Anterior cingulate cortex (tissue), 58 donors: ENCODE data around the gene REEP2.
"Not testable (repeated sequence)": the region's sequence is repeated elsewhere in the genome, so short reads cannot be mapped to it uniquely, and the experiment has no call there.

Source experiments
- DNase-seq, 58 donors: peaks; one replicate each; lab custom pipeline; 2025; lab: John Stamatoyannopoulos, UW

Gene REEP2

GRCh38 chr5:138465261-138466124 lies 26.6 kb downstream of the REEP2 start, which contains the start of gene EGR1:
Gene EGR1, plus strand, starts transcription at chr5:138465479. Its CDS starts 283 bp downstream, at chr5:138465762.
- DNase-seq, result peak; percentile 89 to 100 (median 98)

- peak in 4 of 58 donors; percentile 30 to 78 (median 46) for DNase-seq
These were observed 27.5 kb downstream of the REEP2 start for GRCh38 chr5:138466125-138466899.

DNA sequence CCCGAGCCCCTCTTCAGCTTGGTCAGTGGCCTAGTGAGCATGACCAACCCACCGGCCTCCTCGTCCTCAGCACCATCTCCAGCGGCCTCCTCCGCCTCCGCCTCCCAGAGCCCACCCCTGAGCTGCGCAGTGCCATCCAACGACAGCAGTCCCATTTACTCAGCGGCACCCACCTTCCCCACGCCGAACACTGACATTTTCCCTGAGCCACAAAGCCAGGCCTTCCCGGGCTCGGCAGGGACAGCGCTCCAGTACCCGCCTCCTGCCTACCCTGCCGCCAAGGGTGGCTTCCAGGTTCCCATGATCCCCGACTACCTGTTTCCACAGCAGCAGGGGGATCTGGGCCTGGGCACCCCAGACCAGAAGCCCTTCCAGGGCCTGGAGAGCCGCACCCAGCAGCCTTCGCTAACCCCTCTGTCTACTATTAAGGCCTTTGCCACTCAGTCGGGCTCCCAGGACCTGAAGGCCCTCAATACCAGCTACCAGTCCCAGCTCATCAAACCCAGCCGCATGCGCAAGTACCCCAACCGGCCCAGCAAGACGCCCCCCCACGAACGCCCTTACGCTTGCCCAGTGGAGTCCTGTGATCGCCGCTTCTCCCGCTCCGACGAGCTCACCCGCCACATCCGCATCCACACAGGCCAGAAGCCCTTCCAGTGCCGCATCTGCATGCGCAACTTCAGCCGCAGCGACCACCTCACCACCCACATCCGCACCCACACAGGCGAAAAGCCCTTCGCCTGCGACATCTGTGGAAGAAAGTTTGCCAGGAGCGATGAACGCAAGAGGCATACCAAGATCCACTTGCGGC lies 28.2 kb downstream of the REEP2 start:
- no peak for DNase-seq

GRCh38 chr5:138467711-138468132 lies 28.9 kb downstream of the REEP2 start:
- DNase-seq, result no peak

DNA sequence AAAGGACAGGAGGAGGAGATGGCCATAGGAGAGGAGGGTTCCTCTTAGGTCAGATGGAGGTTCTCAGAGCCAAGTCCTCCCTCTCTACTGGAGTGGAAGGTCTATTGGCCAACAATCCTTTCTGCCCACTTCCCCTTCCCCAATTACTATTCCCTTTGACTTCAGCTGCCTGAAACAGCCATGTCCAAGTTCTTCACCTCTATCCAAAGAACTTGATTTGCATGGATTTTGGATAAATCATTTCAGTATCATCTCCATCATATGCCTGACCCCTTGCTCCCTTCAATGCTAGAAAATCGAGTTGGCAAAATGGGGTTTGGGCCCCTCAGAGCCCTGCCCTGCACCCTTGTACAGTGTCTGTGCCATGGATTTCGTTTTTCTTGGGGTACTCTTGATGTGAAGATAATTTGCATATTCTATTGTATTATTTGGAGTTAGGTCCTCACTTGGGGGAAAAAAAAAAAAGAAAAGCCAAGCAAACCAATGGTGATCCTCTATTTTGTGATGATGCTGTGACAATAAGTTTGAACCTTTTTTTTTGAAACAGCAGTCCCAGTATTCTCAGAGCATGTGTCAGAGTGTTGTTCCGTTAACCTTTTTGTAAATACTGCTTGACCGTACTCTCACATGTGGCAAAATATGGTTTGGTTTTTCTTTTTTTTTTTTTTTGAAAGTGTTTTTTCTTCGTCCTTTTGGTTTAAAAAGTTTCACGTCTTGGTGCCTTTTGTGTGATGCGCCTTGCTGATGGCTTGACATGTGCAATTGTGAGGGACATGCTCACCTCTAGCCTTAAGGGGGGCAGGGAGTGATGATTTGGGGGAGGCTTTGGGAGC lies 29.5 kb downstream of the REEP2 start:
- no peak for DNase-seq

DNA sequence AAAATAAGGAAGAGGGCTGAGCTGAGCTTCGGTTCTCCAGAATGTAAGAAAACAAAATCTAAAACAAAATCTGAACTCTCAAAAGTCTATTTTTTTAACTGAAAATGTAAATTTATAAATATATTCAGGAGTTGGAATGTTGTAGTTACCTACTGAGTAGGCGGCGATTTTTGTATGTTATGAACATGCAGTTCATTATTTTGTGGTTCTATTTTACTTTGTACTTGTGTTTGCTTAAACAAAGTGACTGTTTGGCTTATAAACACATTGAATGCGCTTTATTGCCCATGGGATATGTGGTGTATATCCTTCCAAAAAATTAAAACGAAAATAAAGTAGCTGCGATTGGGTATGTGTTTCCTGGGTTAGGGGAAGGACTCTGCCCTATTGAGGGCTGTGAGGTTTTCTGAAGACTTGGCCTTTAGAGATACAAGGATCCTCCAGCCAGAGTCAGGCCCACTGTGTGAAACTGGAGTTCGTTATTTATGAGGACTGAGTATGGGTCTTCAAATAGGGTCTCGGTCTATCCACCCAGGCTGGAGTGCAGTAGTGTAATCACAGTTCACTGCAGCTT lies 30.2 kb downstream of the REEP2 start:
- no peak for DNase-seq

DNA sequence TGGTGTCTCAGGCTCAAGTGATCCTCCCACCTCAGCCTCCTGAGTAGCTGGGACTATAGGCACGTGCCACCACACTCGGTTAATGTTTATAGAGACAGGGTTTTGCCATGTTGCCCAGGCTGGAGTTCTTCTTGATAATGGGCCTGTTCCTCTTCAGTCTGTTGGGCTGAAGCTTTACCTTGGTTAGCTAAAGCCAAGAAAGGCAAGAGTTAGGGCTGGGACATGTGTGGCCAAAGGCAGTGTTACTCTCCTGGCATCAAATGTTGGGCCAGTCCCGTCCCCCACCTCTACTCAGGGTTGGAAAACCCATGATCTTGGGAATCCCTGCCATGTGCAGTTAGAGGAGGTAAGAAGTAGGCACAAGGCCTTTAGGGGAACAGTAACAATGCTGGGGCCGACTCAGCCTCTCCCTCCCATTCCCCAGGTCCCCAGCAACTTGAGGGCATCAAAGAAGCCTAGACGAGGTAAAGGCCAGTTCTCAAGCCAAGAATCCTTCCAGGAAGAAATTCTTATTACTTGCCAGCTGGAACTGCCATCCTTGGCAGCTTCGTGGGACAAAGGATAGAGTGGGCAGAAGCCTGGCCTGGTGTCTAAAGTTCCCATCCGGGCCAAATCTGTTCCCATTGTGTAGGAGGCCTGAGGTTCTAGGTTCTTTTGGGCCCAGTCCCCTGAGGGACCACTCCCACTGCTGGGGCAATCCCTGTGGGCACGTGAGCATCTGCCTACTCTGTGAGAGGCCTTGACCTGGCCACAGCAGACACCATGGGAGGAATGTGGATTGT lies 30.9 kb downstream of the REEP2 start:
- DNase-seq, result no peak

GRCh38 chr5:138470322-138471051 lies 31.6 kb downstream of the REEP2 start:
- no peak for DNase-seq

- no peak for DNase-seq
These were observed 32.1 kb downstream of the REEP2 start for GRCh38 chr5:138471052-138471361.

DNA sequence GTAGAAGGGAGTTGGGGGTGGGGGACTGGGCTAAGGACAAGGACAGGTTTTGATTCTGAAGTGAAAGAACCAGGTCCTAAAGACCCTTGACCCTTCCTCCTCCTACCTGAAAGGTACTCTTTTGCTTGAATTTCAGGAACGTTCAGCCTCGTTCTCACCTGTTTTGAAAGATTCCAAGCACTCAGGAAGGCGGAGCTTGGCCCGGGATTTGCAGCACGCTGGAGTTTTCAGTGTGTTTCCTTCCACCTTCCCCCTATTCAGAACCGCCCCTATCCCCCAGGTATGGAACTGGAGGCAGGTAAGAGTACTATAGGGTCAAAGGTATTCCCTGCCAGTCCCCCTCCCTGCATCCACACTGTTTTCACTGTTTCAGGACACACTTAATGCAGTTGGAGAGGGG lies 33.5 kb downstream of the REEP2 start:
- no peak for DNase-seq

DNA sequence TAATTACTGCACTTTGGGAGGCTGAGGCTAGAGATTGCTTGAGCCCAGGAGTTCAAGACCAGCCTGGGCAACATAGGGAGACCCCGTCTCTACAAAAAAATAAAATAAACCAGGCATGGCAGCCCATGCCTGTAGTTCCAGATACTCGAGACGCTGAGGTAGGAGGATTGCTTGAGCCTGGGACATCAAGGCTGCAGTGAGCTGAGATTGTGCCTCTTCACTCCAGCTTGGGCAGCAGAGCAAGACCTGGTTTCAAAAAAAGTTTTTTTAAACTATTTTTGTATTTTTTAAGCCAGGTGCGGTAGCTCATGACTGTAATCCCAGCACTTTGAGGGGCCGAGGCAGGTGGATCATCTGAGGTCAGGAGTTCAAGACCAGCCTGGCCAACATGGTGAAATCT lies 34.3 kb downstream of the REEP2 start:
- not testable (repeated sequence) for DNase-seq

DNA sequence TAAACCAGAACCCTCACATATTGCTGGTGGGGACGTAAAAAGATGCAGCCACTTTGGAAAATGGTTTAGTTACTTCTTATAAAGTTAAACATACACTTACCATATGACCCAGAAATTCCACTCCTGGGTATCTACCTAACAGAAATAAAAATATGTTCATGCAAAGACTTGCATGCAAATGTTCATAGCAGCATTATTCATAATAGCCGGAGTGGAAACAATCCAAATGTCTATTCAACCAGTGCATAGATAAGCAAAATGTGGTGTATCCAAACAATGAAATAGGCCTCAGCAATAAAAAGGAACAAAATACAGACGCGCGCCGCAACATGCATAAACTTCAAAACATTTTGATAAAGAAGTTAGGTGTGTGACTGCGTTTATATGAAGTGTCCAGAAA lies 38.1 kb downstream of the REEP2 start:
- DNase-seq, result no peak

DNA sequence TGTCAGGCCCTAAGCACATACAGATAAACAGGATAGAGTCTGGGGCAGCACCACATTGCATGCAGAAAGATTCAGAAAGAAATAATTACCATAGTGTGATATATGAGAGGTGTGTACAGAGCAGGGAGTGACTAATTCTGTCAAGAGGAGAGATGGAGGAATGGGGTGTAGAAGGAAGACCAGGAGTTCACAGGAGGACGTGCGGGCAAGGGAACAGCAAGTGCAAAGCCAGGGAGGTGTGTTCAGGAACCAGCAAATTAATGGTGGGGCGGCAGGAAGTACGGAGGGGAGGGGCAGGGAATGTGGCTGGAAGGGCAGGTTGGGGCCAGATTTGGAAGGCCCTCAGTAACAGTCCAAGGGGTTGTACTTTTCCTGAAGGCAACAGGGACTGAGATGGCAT lies 43.8 kb downstream of the REEP2 start:
- DNase-seq, result no peak

- DNase-seq, result no peak
These were observed 49.7 kb downstream of the REEP2 start for GRCh38 chr5:138488481-138488945.

DNA sequence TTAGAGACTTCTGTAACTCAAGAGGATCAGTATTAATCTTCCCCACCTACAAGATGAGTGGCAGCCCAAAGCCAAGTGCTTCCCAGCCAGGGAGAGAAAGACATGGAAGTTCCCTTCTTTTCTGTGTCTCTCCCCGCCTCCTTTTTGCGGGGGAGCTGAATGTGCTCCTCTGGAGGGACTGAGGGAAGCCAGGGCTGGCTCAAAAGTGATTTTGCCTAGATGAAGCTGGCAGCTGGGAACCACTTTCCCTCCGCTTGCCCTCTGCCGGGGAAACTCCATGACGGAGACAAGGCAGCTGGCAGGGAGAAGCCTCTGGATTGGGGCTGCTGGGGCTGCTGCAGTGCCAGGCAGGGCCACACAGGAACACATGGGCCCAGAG lies 50.8 kb downstream of the REEP2 start:
- DNase-seq, result peak in 42 of 58 donors; percentile 13 to 82 (median 46)

GRCh38 chr5:138490648-138491283 lies 51.9 kb downstream of the REEP2 start:
- DNase-seq, result peak in 7 of 58 donors; percentile 13 to 56 (median 21)

DNA sequence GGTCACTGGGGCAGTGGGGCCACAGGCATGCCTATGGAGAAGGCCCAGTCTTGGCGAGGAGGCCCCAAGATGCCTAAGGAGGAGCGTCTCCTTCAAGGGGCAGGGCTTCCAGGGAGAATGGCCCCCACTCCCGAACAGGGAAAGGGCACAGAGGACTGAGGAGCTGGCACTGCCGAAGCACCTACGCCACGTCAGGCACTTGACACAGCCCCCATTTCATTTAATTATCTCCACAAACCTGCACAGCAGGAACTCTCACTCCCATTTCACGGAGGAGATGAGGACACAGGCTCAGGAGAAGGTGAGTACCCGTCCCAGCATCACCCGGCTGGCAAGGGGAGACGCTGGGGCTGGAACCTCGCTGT lies 52.4 kb downstream of the REEP2 start:
- DNase-seq, result peak in 1 of 58 donors; percentile 43
